HG03521 (cell line): ENCODE measurements around the gene GAPDH.
"Not testable (repeated sequence)": the region's sequence is repeated elsewhere in the genome, so short reads cannot be mapped to it uniquely, and the experiment has no call there.

Source experiments
- ATAC-seq: cut with Tn5 transposase; IDR thresholded peaks from one replicate; pipeline ENCODE4 v1.9.1; 2021; ENCODE audit warnings: mild to moderate bottlenecking, moderate library complexity; ENCODE audit not compliant: unreplicated experiment

GAPDH gene

DNA sequence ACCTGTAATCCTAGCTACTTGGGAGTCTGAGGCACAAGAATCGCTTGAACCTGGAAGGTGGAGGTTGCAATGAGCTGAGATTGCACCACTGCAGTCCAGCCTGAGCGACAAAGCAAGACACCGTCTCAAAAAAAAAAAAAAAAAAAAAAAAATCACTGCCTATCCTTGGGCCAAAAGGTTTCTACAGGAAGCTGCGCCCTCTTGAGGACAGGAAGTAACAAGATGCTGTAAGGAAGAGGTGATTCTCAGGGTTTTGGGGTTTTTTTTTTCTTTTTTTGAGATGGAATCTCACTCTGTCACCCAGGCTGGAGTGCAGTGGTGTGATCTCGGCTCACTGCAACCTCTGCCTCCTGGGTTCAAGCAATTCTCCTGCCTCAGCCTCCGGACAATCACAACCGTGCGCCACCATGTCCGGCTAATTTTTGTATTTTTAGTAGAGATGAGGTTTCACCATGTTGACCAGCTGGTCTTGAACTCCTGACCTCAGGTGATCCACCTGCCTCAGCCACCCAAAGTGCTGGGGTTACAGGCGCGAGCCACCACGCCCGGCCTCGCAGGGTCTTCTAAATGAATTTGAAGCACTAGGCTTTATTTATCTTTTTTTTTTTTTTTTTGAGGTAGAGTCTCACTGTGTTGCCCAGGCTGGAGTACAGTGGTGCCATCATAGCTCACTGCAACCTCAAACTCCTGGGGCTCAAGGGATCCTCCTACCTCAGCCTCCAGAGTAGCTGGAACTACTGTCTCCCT, 23.9 kb downstream of the GAPDH start:
- ATAC-seq, result not testable (repeated sequence)

DNA sequence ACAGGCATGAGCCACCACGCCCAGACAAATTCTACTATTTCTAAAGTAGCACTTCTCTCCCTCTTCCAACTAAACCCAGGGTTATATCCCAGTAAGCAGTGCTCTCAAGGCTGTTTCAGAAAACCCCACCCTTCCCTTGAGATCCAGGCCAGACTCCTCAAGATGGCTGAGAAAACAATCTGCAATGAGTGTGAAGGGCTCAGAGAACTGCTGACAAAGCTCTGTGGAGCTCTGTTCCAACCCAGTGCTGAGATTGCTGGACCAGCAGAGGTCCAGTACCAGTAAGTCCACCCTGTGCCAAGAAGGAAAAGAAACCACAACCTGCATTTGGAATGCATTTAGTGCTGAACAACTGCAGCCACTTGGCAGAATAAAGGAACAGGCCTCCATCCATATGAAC, 25.2 kb downstream of the GAPDH start:
- ATAC-seq, result no peak

- ATAC-seq, result no peak
Observed at GRCh38 chr12:6560501-6561205, 26.3 kb downstream of the GAPDH start.

DNA sequence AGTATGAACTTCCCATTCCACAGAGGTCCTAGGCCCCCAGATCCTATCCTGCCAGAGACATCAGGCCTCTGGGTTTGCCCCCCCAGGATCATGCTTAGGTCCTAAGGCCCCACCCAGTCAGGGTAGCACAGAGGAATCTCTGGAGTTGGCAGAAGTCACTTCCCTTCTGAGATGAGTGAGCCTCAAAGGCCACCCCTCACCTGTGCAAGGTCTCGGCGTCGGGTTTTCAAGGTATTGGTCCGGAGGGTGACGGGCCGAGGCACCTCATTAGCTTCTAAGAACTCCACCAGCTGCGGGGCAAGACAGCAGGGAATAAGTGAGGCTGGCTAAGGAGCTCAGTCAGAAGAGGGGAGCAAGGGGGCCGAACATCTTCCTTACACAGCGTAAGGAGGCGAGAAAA, 28.6 kb downstream of the GAPDH start:
- no peak for ATAC-seq

DNA sequence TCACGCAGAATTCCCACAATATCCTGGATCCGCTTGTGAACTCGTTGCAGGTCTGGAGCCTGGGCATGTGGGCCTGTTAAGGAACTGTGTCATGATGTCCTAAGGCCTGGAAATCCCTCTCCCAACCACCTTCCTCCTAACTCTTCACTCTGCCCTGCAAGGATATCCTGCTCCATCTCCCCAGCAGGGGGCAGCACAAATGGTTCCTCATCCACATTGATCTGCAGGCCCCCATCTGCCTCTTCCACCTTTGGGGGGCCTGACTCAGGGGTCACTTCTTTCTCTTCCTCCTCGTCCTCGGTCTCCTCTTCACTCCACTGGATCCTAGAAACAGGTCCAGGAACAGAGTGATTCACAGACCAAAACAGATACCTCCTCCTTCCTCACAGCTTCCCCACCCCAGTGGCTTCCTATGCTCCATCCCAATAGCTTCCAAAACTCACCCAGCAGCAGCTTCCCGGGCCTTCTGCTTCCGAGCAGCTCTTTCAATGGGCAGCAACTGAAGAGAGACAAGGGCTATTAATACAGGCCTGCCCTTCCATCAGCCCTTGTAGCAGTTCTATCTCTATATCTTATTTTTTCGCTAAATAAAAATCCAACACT, 29.2 kb downstream of the GAPDH start:
- no peak for ATAC-seq

GRCh38 chr12:6567112-6567670, 32.9 kb downstream of the GAPDH start:
- no peak for ATAC-seq

DNA sequence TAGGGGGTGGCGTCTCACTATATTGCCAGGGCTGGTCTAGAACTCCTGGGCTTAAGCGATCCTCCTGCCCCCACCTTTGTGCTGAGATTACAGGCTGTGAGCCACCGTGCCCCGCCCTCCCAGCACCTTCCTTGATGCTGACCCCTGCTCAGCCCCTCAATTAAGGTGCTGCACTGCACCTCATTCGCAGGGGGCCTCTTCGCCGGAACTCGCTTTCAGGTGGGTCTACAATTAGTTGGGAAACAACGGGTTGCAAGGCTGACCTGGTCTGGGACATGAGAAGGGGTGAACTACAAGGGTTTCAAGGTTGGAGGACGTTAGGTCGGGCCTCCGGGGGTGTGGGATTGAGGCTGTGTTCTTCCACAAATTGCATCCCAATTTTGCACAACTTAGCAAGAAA, 35.0 kb downstream of the GAPDH start:
- no peak for ATAC-seq

DNA sequence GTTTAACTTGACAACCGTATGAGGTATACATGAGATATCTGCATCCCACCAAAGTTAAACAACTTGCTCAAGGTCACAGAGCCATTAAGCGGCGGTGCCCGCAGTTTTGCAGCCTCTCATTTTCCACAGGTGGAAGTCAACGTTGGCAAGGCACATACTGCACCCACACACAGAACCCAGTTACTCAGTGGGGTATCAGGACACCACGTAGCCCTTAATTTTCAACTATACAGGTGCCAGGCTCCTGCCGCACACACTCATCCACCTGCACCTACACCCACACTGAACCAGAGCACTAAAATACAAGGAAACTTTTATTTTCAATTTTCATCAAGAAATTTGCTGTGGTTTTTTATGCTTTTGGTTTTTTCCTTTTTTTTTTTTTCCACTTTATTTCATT, 35.5 kb downstream of the GAPDH start:
- no peak for ATAC-seq

DNA sequence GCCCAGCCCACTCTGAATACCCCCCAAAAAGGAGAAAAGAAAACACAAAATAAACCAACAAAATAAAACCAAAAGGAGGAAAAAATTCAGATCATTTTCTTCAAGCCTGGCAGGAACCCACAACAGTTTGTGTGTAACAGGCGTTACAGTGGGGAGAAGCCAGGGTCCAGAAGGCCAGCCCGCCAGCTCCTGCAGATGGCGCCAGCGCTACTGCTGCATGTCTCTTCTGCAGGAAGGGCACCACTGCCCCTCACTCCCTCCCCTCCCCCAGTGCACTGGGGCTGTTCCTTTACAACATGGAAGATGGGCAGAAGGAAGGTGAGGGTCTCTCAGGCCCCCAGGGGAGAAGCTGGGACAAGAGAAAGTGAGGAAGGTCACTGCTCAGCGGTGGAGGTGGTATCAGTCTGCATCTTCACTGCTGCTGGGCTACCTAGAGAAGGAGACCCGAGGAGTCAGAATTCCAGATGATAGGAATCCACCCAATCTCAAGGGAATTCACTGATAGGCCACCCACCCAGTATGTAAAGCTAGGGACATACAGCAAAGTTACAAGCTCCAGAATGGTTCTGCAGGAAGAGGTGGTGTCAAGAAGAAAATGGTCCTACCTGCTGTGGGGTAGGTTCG, 36.1 kb downstream of the GAPDH start:
- ATAC-seq, result no peak

DNA sequence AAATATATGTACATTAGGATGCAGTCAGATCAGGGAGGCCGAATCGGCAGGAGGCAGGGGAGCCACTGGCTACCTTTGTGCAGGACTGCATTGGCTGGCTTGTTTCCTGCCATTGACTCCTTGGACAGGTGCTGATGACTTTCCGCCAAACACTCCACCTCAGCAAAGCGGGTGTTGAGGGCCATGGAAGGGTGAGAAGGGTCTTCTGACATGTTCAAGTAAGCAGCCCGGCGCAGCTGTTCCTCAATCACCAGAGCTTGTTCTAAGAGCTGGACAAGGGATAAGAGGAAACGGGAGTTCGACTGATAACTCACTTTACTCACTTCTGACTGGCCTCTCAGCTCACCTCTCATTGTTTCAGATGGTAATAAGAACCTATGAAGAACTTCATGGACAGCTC, 38.7 kb downstream of the GAPDH start:
- ATAC-seq, result no peak

DNA sequence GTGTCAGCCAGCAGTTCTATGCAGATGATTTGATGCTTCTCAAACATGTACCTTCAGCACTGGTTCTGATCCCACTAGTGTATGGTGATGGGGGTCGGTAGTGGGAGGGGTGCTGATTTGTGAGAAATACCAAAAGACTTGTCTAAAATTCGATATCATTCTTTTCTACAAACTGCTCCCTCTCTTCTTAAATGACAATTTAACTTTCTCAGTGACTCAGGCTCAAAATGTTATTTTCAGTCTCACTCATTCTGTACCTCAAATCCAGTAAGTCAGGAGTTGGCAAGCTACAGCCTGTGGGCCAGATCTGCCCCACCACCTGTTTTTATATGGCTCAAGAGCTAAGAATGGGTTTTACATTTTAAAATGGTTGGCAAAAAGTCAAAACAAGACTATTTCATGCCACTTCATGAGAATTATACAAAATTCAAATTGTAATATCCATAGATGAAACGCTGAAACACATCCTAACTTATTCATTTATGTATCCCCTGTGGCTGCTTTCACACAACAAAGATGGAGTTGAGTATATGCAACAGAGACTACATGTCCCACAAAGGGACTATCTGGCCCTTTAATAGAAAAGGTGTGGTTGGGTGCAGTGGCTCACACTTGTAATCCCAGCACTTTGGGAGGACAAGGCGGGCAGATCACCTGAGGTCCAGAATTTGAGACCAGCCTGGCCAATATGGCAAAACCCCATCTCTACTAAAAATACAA, 40.4 kb downstream of the GAPDH start:
- no peak for ATAC-seq

DNA sequence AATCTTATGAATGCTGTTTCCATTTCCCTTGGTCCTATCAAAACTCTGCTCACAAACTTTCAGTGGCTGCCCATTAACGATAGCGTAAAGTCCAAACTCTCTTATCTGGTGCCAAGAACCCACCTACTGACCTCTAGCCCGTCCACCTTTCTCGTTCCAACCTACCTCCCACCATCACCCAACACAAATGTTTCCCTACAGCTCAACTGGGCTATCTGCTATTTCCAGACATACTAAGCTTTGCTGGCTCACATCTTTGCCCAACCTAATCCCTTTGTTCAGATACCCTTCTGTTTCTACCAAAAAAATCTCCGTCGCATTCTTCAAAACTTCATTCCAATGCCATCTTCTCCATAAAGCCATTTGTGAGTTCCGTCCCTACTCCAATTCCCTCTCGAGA, 41.3 kb downstream of the GAPDH start:
- ATAC-seq, result no peak

DNA sequence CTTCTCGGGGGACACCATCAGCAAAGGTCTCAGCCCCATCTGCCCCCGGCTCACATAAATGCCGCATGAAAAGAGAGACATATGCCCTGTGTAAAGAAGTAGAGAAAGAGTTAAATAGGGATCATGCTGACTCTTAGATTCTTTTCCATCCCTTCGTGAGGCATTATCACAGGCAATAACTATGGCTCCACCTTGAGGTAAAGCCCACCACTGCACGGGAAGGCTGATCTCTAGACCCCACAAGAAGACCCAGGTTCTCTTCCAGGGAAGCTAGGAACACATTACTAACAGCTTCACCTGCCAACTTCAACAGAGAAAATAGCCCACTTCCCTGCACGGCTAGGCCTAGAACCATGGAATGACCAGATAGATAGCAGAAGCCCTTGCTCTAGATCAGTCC, 47.9 kb downstream of the GAPDH start:
- no peak for ATAC-seq

- no peak for ATAC-seq
Observed at GRCh38 chr12:6582959-6583358, 48.6 kb downstream of the GAPDH start.

GRCh38 chr12:6584293-6584692, 50.0 kb downstream of the GAPDH start:
- no peak for ATAC-seq

DNA sequence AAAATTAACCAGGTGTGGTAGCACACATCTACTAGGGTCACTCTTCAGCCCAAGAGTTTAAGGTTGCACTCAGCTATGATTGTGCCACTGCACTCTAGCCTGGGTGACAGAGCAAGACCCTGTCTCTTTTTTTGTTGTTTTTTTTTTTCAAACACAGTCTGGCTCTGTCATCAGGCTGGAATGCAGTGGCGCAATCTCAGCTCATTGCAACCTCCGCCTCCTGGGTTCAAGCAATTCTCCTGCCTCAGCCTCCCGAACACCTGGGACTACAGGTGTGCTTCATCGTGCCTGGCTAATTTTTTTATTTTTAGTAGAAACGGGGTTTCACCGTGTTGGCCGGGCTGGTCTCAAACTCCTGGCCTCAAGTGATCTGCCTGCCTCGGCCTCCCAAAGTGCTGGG, 52.3 kb downstream of the GAPDH start:
- not testable (repeated sequence) for ATAC-seq
